Skin epidermis (tissue), 12 donors: Measurements from ENCODE around the gene COL27A1.

ENCODE experiments used
- H3K27ac ChIP-seq, 21 experiments: fragments of 200-600 bp; sonication (generic) in 11 of 21; one replicate each; pipeline ENCODE4 v1.5.0; 2020; ENCODE audit warnings: mild to moderate bottlenecking in 3 of 21, inconsistent platforms in 2 of 21, moderate library complexity in 2 of 21
- H3K4me3 ChIP-seq, 7 experiments: fragments of 200-600 bp; sonication (generic) in 2 of 7; one replicate each; pipeline ENCODE4 v1.5.0; 2020; ENCODE audit warnings: inconsistent platforms in 2 of 7, mild to moderate bottlenecking in 2 of 7, moderate library complexity in 1 of 7

The COL27A1 gene

DNA sequence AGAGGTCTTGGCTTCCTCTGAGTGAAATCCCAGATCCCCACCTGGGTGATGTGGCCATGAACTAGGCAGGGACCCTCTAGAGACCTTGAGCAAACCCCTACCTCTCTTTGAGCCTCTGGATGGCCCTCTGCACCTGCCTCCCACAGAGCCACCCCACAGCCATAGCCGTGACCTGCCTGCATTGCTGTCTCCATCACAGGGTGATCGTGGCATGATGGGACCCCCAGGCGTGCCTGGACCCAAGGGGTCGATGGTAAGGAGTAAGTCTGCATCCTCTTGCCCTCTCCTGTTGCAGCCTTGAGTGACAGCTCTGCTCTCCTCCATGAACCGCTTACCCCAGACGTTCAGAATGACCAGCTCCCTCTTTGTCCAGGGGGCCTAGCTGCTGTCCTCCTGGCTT is 97.1 kb downstream of the COL27A1 start:
- H3K4me3 ChIP-seq, result no peak overlapping the region
- no peak overlapping the region for H3K27ac ChIP-seq

DNA sequence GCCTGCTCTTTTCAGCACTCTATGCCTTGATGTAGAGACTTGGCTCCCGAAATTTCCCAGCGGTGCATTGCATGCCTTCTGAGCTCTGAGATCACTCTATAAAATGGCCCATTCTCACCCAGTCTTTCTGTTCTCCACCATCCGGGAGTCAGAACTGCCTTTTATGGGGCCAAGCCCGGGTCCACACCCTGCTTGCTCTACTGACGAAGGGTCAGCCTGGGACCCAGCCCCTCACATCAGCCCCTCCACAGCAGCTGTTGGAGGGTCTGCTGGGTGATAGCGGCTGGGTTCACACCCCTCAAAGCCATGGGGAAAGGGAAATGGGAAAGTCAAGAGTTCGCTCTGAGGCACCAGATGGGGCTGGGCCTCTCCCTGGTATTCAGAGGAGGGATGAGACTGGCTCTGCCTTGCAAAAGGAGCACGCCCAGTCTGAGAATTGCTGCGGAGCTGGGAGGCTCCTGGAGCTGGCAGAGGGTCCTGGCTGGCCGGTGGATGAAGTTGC is 101.5 kb downstream of the COL27A1 start:
- Histone ChIP-seq H3K27ac (no peak overlapping the region), H3K4me3 (no peak overlapping the region)

GRCh38 chr9:114258218-114258617 is 102.9 kb downstream of the COL27A1 start:
- no peak overlapping the region for H3K4me3 ChIP-seq

GRCh38 chr9:114258866-114259797 is 103.8 kb downstream of the COL27A1 start:
- Histone ChIP-seq H3K27ac (no peak overlapping the region), H3K4me3 (no peak overlapping the region)

More at GRCh38 chr9:114258218-114258617, 102.9 kb downstream of the COL27A1 start:
- no peak overlapping the region for H3K27ac ChIP-seq

DNA sequence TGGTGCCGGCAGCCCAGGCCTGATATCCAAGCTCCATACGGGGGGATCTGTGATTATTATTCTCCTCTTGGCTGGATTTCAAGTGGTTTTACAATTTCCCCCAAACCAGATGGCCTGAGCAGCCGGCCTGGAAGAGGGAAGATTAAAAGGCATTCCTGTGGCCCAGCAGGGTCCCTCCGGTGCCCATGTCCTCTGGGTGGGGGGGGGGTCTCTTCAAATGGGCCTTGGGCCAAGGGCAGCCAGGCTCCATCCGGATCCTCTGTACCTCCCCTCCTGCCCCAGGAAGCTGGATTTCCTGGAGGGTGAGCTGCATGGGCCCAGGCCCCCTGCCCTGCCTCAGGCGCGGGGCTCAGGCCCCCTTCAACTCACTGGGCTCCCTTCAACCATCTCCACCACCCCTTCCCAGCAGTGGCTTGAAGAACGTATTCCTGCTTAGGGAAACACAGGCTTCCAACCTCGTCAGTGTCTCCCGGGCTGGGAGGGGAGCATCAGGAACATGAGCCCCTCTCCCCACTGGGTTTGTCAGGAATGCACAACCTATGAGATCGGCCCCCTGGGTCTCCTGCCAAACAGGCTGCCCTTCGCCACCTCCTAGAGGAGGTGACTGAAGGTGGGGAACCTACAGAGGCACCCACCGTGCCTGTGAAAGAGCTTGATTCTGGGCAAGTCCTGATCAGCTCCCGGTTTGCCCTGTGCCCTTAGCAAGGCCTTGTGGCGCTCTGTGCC is 104.6 kb downstream of the COL27A1 start:
- H3K4me3 ChIP-seq, result no peak overlapping the region
- no peak overlapping the region for H3K27ac ChIP-seq

- Histone ChIP-seq H3K4me3 (no peak overlapping the region), H3K27ac (no peak overlapping the region)
These were observed 105.7 kb downstream of the COL27A1 start for GRCh38 chr9:114261026-114261425.

DNA sequence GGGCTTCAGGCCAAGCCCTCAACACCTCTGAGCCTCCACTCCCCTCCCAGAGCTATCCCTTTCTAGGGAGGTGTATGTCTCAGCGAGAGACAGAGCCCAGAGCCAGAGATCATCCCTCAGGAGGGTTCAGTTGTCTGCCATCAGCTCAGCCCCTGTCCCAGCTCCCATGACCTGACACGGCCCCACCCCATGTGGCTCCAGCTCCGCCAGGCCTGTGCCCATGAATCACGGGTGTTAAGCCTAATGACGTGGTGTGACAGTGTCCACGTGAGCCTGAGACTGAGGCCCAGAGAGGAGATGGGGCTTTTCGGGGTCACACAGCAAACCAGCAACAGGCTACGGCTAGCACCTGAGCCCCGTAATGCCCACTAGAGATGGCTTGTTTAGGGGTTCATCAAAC is 106.7 kb downstream of the COL27A1 start:
- no peak overlapping the region for H3K27ac ChIP-seq
- no peak overlapping the region for H3K4me3 ChIP-seq

DNA sequence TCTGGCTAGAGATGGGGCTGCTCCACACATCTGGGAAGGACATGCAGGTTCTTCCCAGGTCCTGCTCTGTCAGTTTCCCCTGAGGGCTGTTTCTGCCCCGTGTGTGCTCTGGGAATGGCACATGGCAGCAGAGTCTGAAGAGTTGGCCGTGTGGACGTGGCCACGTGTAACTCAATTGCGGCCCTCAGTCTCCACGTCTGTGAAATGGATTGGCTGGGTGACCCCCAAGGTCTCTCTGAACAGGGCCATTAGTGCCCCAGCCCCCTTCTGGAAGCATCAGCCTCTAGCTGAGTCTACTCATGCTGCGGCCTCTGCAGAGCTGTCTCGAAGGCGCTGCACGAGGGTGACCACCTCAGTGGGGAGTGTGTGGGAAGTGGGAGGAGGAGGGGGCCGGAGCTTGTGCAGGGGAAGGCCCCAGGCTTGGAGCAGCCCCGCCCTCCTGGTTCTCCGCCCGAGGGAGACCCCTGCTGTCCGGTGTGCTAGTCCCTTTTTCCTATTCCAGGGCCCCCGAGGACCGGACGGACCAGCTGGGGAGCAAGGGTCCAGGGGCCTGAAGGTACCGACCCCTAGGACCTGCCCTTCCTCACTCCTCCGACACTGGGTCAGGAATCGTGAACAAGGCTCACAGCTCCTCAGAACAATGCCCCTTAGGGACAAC is 108.6 kb downstream of the COL27A1 start:
- H3K27ac ChIP-seq, result peak overlapping the region in 1 of 21 experiments; percentile 9
- no peak overlapping the region for H3K4me3 ChIP-seq

- peak overlapping the region in 1 of 21 experiments; percentile 9 for H3K27ac ChIP-seq
- no peak overlapping the region for H3K4me3 ChIP-seq
These were observed 109.6 kb downstream of the COL27A1 start for GRCh38 chr9:114264806-114265550.

DNA sequence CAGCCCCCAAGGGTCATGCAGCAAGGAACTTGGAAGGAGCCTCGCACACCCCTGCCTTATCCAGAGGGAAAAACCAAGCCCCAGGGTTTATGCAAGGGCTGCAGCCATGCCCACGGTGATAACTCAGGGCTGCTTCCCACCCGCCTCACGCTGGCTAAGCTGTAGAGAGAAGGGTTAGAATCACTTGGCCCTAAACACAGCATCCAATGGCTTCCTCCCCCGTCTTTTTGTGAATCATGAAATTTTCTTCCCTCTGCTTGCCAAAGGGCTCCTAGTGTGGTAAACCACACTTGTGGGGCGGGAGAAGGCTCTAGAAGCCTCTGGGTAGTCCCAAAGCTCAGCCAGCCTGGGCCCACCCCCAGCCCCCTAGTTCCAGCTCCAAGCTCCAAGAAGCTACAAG is 111.6 kb downstream of the COL27A1 start:
- no peak overlapping the region for H3K4me3 ChIP-seq
- H3K27ac ChIP-seq, result no peak overlapping the region

DNA sequence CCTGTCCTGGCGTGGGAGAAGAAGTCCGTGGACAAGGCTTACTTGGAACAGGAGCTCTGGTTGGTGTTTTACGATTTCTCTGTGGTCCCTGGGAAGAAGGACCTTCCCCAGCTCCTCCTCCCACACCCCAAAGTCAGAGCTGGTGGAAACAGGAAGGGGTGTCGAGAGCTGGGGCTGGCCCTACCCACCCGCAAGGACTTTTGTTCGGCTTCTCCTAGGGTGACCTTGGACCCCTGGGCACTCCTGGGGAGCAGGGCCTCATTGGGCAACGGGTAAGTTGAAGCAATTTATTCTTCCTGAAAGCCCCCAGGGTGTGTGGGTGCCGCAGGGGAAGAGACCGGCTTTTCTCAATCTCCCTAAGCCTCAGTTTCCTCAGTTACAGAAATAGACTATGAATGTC is 113.7 kb downstream of the COL27A1 start:
- H3K27ac ChIP-seq, result no peak overlapping the region

DNA sequence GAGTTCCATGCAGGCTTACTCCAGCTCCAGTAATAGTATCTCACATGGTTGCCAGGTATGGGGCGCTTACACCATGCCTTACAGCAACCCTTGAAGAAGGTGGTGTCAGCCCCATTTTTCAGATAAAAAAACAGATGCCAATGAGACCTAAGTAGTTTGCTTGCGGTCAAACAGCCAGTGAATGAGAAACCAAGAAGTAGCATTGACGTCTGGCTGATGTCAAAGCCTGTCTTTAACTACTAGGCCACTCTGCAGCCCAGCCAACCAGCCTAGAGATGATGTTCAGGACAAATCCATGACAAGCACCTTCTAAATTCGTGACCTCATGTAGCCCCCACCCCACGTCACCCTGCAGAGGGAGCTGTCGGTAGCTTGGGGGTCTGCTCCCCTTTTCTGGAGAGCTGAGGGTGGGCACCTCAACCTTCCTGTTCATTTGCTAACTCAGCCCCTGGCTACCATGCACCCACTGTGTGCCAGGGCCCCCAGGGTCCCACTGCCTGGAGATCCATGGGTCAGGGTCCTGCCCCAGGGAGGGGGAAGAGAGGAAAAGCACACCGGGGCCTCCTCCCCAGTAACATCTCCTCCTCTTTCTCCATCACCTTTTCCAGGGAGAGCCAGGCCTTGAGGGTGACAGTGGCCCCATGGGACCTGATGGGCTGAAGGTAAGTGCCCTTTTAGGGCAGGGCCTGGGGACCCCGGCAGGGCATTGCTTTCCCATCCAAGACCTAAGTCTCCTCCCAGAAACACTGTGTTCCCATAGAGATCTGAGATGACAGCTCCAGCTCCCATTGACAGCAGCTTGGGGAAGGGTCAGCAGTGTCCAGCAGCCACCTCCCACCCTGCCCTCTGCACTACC is 115.0 kb downstream of the COL27A1 start:
- Histone ChIP-seq H3K27ac (no peak overlapping the region), H3K4me3 (no peak overlapping the region)

More for the DNA sequence above, 113.7 kb downstream of the COL27A1 start:
- H3K4me3 ChIP-seq, result no peak overlapping the region

DNA sequence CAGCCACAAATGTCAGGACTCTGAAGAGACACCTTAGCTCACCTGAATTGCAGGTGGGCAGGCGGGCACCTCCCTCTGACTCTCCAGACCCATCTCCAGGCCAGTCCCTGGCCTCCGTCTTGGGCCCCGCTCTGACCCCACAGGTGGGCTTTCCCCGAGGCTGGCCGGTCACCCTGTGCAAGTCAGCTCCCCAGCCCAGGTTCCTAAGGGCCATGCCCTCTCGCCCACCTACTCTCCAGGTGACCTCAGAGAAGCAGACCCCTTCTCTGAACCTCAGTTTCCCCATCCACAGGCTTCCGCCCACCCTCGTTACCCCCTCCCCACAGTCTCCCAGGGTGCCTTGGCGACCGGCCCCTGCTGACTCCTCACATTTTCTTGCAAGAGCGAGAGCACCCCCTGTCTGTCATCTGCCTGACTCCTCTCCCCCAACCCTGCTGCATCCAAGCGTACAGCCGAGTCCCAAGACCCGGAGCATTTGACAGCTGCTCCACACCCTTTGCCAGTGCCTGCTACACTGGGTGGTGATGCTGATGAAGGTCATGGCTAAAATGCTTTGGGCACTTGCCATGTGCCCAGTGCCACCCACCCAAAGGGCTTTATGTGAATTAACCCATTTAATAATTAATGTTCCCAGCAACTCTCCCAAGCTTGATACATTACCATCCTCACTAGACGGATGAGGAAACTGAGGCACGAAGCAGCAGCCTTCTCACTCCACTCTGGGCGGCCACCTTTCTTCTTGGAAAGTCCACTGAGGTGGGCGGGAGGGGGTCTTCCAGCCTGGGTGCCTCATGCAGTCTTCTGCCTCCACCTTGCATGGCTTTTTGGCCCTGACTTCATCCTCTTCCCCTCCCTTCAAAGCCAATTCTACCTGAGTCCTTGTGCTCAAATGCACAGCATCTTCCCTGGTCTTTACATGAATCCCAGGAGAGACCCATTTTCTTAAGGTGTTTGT is 116.5 kb downstream of the COL27A1 start:
- H3K27ac ChIP-seq, result peak overlapping the region in 3 of 21 experiments; percentile 64 to 68 (median 64)
- no peak overlapping the region for H3K4me3 ChIP-seq

GRCh38 chr9:114272739-114273431 is 117.5 kb downstream of the COL27A1 start:
- Histone ChIP-seq H3K4me3 (no peak overlapping the region), H3K27ac (peak overlapping the region in 13 of 21 experiments; percentile 8 to 68 (median 38))

GRCh38 chr9:114273461-114273881 is 118.1 kb downstream of the COL27A1 start:
- Histone ChIP-seq H3K27ac (peak overlapping the region in 11 of 21 experiments; percentile 4 to 64 (median 35)), H3K4me3 (no peak overlapping the region)

DNA sequence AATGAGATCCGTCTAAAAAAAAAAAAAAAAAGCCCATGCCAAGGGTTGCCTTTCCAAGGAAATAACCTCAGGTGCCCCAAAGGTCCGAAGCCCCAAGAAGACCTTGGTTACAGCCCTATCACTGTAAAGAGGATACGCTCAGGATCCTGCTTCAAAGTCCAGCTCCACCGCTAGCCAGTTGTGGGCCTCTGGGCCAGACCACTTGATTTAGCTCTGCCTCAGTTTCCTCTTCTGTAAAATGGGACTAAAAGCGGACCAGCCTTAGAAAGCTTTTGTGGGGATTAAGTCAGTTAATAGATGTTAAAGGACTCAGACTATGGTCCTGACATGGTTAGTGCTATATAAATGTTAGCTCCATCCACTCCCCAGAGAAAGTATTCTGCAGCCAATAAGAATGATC is 118.9 kb downstream of the COL27A1 start:
- H3K27ac ChIP-seq, result peak overlapping the region in 7 of 21 experiments; percentile 4 to 64 (median 46)

More for the DNA sequence above, 118.9 kb downstream of the COL27A1 start:
- H3K4me3 ChIP-seq, result no peak overlapping the region
